Measurements from ENCODE around the gene KCNIP2.

DNA sequence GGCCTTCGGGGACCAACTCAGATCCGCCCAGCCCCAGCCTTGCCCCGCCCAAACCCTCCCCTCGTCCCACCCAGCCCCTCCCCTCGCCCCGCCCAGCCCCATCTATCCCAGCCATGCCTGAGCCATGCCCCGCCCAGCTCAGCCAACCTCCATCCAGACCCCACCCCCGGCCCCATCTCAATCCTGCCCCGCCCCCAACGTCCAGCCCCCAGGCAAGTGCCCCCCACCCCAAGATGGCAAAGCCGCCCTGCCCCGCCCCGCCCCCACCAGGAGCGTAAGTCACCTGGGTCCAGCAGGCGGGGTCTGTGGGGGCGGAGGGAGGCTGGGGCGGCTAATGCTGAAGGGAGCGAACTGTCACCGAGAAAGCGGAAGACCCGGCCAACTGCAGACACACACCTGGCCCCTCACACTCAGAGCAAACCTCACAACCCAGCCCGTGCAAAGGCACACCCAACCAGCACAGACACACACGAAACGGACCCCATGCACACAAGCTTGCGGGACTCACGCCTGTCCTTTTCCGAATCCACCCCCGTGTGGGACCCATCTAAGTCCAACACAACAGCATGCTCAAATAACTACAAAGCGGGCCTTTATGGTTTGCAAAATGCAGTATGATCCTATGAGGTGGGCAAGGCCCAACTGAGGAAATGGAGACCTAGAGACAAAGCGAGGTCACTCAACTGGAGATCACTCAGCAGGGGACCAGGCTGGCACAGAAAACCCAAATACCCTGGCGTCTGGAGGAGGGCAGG lies 13.9 kb downstream of the KCNIP2 start:
- TF ChIP-seq CTCF (IDR thresholded peaks at IDR 0.05) (no peak), POLR2A (IDR thresholded peaks at IDR 0.05) (no peak), EP300 (IDR thresholded peaks at IDR 0.05) (no peak)

Measured in ovary (tissue), 3 donors.